Fibroblast of pulmonary artery (primary cell): ENCODE measurements around the gene NLE1.
A peak's percentile ranks its signal among the peaks of the same experiment; 100 is the strongest.

ENCODE experiments used
- DNase-seq: peaks from one replicate; pipeline ENCODE4 v3.0.0-alpha.2; 2010; ENCODE audit warnings: low read depth
- H3K4me3 ChIP-seq: replicated peaks from 2 replicates; pipeline ENCODE4 v1.5.1; 2011; ENCODE audit warnings: low read depth, mild to moderate bottlenecking, control low read depth, low read length, moderate library complexity
- TF ChIP-seq, protein P1 (sequence below): IDR thresholded peaks from 2 replicates; pipeline ENCODE4 v1.5.1; 2011; ENCODE audit warnings: mild to moderate bottlenecking, control low read depth, low read length, inconsistent platforms; ENCODE audit errors: missing control alignments

The NLE1 gene

DNA sequence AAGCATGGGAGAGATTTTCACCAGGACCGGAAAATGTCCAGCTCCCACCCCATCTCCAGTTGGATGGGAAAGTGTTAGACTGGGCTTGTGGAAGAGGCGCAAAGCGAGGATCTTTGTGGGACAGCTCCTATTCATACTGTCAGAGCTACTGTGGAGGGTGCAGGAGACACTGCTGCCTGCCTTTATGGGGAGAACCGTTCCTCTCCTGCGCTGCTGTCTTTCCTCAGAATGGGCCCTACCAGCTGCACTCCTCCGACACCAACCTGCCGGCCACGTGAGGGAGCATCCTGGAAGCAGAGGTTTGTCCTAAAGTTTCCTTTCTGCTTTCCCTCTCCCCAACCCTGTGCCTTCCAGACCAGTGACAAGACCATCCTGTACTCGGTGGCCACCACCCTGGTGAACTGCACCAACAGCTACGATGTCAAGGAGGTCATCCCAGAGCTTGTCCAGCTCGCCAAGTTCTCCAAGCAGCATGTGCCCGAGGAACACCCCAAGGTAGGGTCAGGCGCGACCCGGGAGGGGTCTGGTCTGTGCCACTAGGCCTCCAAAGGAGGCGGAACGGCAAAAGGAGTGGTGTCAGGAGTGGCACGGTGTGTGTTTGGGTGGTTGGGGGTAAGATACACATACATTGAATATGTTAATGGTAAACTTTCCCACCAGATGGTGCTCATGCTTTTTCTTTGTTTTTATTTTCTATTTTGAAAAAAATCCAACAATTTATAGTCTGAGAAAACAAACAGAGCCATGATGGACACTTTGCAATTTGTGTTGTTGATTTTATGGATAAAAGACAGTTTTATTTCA, 29.1 kb upstream of the NLE1 start:
- H3K4me3 ChIP-seq = no peak overlapping the region
- no peak for DNase-seq
- TF ChIP-seq, protein P1, sequence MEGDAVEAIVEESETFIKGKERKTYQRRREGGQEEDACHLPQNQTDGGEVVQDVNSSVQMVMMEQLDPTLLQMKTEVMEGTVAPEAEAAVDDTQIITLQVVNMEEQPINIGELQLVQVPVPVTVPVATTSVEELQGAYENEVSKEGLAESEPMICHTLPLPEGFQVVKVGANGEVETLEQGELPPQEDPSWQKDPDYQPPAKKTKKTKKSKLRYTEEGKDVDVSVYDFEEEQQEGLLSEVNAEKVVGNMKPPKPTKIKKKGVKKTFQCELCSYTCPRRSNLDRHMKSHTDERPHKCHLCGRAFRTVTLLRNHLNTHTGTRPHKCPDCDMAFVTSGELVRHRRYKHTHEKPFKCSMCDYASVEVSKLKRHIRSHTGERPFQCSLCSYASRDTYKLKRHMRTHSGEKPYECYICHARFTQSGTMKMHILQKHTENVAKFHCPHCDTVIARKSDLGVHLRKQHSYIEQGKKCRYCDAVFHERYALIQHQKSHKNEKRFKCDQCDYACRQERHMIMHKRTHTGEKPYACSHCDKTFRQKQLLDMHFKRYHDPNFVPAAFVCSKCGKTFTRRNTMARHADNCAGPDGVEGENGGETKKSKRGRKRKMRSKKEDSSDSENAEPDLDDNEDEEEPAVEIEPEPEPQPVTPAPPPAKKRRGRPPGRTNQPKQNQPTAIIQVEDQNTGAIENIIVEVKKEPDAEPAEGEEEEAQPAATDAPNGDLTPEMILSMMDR = no peak

GRCh38 chr17:35169835-35170363, 27.8 kb upstream of the NLE1 start:
- TF ChIP-seq, protein P1 = no peak
- no peak overlapping the region for H3K4me3 ChIP-seq
- DNase-seq = no peak

DNA sequence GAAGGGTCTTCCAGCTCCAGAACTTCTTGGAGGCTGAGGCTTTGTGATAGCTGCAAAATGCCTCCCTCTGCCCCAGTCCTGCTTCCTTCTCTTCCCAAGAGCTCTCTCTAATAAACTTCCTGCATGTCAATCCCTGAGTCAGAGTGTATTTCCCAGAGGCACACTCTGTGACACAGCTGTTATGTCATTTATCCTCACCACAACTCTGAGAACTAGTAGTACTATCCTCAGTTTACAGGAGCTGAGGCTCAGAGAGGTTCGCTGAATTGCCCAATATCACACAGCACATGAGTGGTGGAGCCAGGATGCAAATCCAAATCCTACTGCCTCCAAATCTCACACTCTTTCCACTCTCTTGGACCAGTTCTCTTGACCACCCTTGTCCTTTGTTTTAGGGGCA, 25.6 kb upstream of the NLE1 start:
- TF ChIP-seq, protein P1 = no peak
- no peak overlapping the region for H3K4me3 ChIP-seq
- DNase-seq = peak; percentile 2

GRCh38 chr17:35167046-35167445, 24.9 kb upstream of the NLE1 start:
- DNase-seq = no peak
- TF ChIP-seq, protein P1 = no peak
- no peak overlapping the region for H3K4me3 ChIP-seq

GRCh38 chr17:35166526-35166925, 24.4 kb upstream of the NLE1 start:
- TF ChIP-seq, protein P1 = no peak
- no peak for DNase-seq
- no peak overlapping the region for H3K4me3 ChIP-seq

DNA sequence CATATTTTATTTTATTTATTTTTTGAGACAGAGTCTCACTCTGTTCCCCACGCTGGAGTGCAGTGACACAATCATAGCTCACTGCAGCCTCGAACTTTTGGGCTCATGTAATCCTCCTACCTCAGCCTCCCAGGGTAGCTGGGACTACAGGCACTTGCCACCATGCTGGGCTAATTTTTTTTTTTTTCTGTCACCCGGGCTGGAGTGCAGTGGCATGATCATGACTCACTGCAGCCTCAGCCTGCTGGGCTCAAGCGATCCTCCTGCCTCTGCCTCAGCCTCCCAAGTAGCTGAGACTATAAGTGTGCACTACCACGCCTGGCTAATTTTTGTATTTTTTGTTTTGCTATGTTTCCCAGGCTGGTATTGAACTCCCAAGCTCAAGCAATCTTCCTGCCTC, 22.6 kb upstream of the NLE1 start:
- TF ChIP-seq, protein P1 = no peak
- H3K4me3 ChIP-seq = no peak overlapping the region
- DNase-seq = no peak

GRCh38 chr17:35163886-35164285, 21.8 kb upstream of the NLE1 start:
- TF ChIP-seq, protein P1 = no peak
- no peak for DNase-seq
- no peak overlapping the region for H3K4me3 ChIP-seq
